Activated B cell treated with CpG ODN at 0.5 μM for 24 hours (primary cell): ENCODE data around the gene ANKRD33. TPM values are rescaled to one million over a fixed set of nuclear protein-coding genes. Genes with fewer than 3 reads are reported as not detected.

ENCODE experiments used
- ATAC-seq: fragments of 200-7000 bp; cut with Tn5 transposase; one replicate; pipeline ENCODE4 v1.10.0; 2021; ENCODE audit warnings: low read depth, mild to moderate bottlenecking, moderate library complexity
- CTCF ChIA-PET: fragments of 350-600 bp; sonication (Branson Sonifier 250); formaldehyde crosslinking; loops from one replicate; lab custom pipeline; 2021; ENCODE audit warnings: antibody characterized with exemption; lab: Charles Lee
- POLR2A ChIA-PET: fragments of 350-600 bp; sonication (Branson Sonifier 250); formaldehyde crosslinking; loops from one replicate; lab custom pipeline; 2021; ENCODE audit warnings: antibody characterized with exemption; lab: Charles Lee
- DNase-seq: peaks from one replicate; pipeline ENCODE4 v3.0.0; 2022
- H3K27ac Mint-ChIP-seq: one replicate; pipeline ENCODE4 v1.8.0; 2020; ENCODE audit warnings: mixed read lengths
- H3K27me3 Mint-ChIP-seq: one replicate; pipeline ENCODE4 v1.8.0; 2021; ENCODE audit warnings: mixed read lengths
- H3K36me3 Mint-ChIP-seq: one replicate; pipeline ENCODE4 v1.8.0; 2021; ENCODE audit warnings: low read depth, mixed read lengths
- H3K4me1 Mint-ChIP-seq: one replicate; pipeline ENCODE4 v1.8.0; 2021; ENCODE audit warnings: mixed read lengths
- H3K4me3 Mint-ChIP-seq: one replicate; pipeline ENCODE4 v1.8.0; 2020; ENCODE audit warnings: mild to moderate bottlenecking, mixed read lengths
- H3K9me3 Mint-ChIP-seq: one replicate; pipeline ENCODE4 v1.8.0; 2020; ENCODE audit warnings: mixed read lengths
- CTCF ChIP-seq: fragments of 200-600 bp; IDR thresholded peaks from one replicate; pipeline ENCODE4 v1.8.0; 2022; ENCODE audit warnings: antibody characterized with exemption, mild to moderate bottlenecking
- intact Hi-C: fragments of 100-400 bp; cut with micrococcal nuclease; formaldehyde crosslinking; loops from one replicate; pipeline ENCODE4 v1.15.1; 2024
- total RNA-seq: library from RNA; stranded (reverse); gene quantifications from 2 replicates; pipeline ENCODE4 v1.2.3, GENCODE V29; 2022

Gene ANKRD33
- total RNA-seq, 1 donor from 2014 or later, result not detected

- Mint-ChIP-seq H3K27ac (no peak overlapping the region), H3K4me1 (no peaks in the 10 kb centered on the region), H3K9me3 (no peaks in the 10 kb centered on the region), H3K27me3 (peaks cover 22% of the 10 kb centered on the region), H3K36me3 (no peaks in the 10 kb centered on the region), H3K4me3 (no peak overlapping the region)
- intact Hi-C loops, result no loop called here
- ChIA-PET CTCF (no interaction called here), POLR2A (no interaction called here)
- no peak for TF ChIP-seq CTCF
- no peak for DNase-seq
- ATAC-seq, result no peak
Observed at GRCh38 chr12:51911307-51911706, 23.4 kb downstream of the ANKRD33 start.

GRCh38 chr12:51911788-51912711 lies 24.1 kb downstream of the ANKRD33 start:
- intact Hi-C loops, result no loop called here
- ATAC-seq (no peak), DNase-seq (no peak)
- no peak for TF ChIP-seq CTCF
- ChIA-PET POLR2A (no interaction called here), CTCF (no interaction called here)
- Mint-ChIP-seq H3K27me3 (peaks cover 19% of the 10 kb centered on the region), H3K4me1 (no peaks in the 10 kb centered on the region), H3K4me3 (no peak overlapping the region), H3K27ac (no peak overlapping the region), H3K9me3 (no peaks in the 10 kb centered on the region), H3K36me3 (no peaks in the 10 kb centered on the region)

- POLR2A ChIA-PET, result no interaction called here
- no peaks in the 10 kb centered on the region for H3K9me3 Mint-ChIP-seq
- no peak overlapping the region for H3K27ac Mint-ChIP-seq
- no peak for ATAC-seq
- H3K4me1 Mint-ChIP-seq, result no peaks in the 10 kb centered on the region
- peaks cover 11% of the 10 kb centered on the region for H3K27me3 Mint-ChIP-seq
- CTCF ChIA-PET, result no interaction called here
- no peak for DNase-seq
- no peak overlapping the region for H3K4me3 Mint-ChIP-seq
- intact Hi-C loops, result no loop called here
- no peaks in the 10 kb centered on the region for H3K36me3 Mint-ChIP-seq
- no peak for TF ChIP-seq CTCF
Observed at GRCh38 chr12:51913071-51914033, 25.4 kb downstream of the ANKRD33 start.

GRCh38 chr12:51914034-51914923 lies 26.4 kb downstream of the ANKRD33 start:
- ChIA-PET POLR2A (no interaction called here), CTCF (interaction anchor here (0.8 kb wide), 1 partner anchor 9 kb away, joined by 4 read pairs; no protein-coding TSS in a partner anchor)
- TF ChIP-seq CTCF, result no peak
- ATAC-seq, result no peak
- DNase-seq, result no peak
- intact Hi-C loops, result no loop called here
- no peaks in the 10 kb centered on the region for H3K4me1 Mint-ChIP-seq
- H3K9me3 Mint-ChIP-seq, result no peaks in the 10 kb centered on the region
- H3K27me3 Mint-ChIP-seq, result peaks cover 4% of the 10 kb centered on the region
- H3K36me3 Mint-ChIP-seq, result no peaks in the 10 kb centered on the region
- H3K27ac Mint-ChIP-seq, result no peak overlapping the region
- no peak overlapping the region for H3K4me3 Mint-ChIP-seq
